Measurements from ENCODE around the gene ATG9A.

ATG9A gene

GRCh38 chr2:219272995-219273394 is 43.6 kb upstream of the ATG9A start:
- TF ChIP-seq CTCF (IDR thresholded peaks at IDR 0.05; ENCODE audit: insufficient read depth, low read depth, low read length, missing control alignments) = no peak
- no peak for DNase-seq (ENCODE audit: low read depth)
- no peak overlapping the region for H3K4me3 ChIP-seq (ENCODE audit: low read length)

- no peak for TF ChIP-seq CTCF (IDR thresholded peaks at IDR 0.05; ENCODE audit: insufficient read depth, low read depth, low read length, missing control alignments)
- DNase-seq (ENCODE audit: low read depth) = no peak
- H3K4me3 ChIP-seq (ENCODE audit: low read length) = no peak overlapping the region
These were observed 42.9 kb upstream of the ATG9A start for GRCh38 chr2:219272356-219272755.

GRCh38 chr2:219271021-219271420 is 41.6 kb upstream of the ATG9A start:
- no peak for TF ChIP-seq CTCF (IDR thresholded peaks at IDR 0.05; ENCODE audit: insufficient read depth, low read depth, low read length, missing control alignments)
- H3K4me3 ChIP-seq (ENCODE audit: low read length) = no peak overlapping the region
- no peak for DNase-seq (ENCODE audit: low read depth)

- DNase-seq (ENCODE audit: low read depth) = no peak
- TF ChIP-seq CTCF (IDR thresholded peaks at IDR 0.05; ENCODE audit: insufficient read depth, low read depth, low read length, missing control alignments) = no peak
- no peak overlapping the region for H3K4me3 ChIP-seq (ENCODE audit: low read length)
These were observed 40.6 kb upstream of the ATG9A start for GRCh38 chr2:219270055-219270372.

GRCh38 chr2:219269362-219270054 is 40.1 kb upstream of the ATG9A start:
- TF ChIP-seq CTCF (IDR thresholded peaks at IDR 0.05; ENCODE audit: insufficient read depth, low read depth, low read length, missing control alignments) = no peak
- DNase-seq (ENCODE audit: low read depth) = peak; percentile 81

GRCh38 chr2:219268294-219268693 is 38.9 kb upstream of the ATG9A start:
- no peak for TF ChIP-seq CTCF (IDR thresholded peaks at IDR 0.05; ENCODE audit: insufficient read depth, low read depth, low read length, missing control alignments)
- H3K4me3 ChIP-seq (ENCODE audit: low read length) = no peak overlapping the region
- DNase-seq (ENCODE audit: low read depth) = no peak

More at GRCh38 chr2:219269362-219270054, 40.1 kb upstream of the ATG9A start:
- H3K4me3 ChIP-seq (ENCODE audit: low read length) = no peak overlapping the region

GRCh38 chr2:219266886-219267285 is 37.5 kb upstream of the ATG9A start:
- no peak for DNase-seq (ENCODE audit: low read depth)
- no peak overlapping the region for H3K4me3 ChIP-seq (ENCODE audit: low read length)
- TF ChIP-seq CTCF (IDR thresholded peaks at IDR 0.05; ENCODE audit: insufficient read depth, low read depth, low read length, missing control alignments) = no peak
